AG10803 (cell line): Measurements from ENCODE around the gene HTR2B.
"Not testable (repeated sequence)": the region's sequence is repeated elsewhere in the genome, so short reads cannot be mapped to it uniquely, and the experiment has no call there.

Experiments
- DNase-seq: peaks from one replicate; pipeline ENCODE4 v3.0.0; 2010; ENCODE audit warnings: low read depth
- H3K4me3 ChIP-seq: 2 replicates; pipeline ENCODE4 v1.5.1; 2011; ENCODE audit warnings: mild to moderate bottlenecking, low read length, control low read depth
- CTCF ChIP-seq: conservative IDR thresholded peaks from 2 replicates; pipeline ENCODE4 v1.5.1; 2011; ENCODE audit warnings: mild to moderate bottlenecking, low read length, control low read depth, inconsistent platforms

HTR2B gene

GRCh38 chr2:231115651-231116050 lies 9.2 kb downstream of the HTR2B start:
- DNase-seq = no peak
- no peak for TF ChIP-seq CTCF
- no peak overlapping the region for H3K4me3 ChIP-seq

GRCh38 chr2:231113489-231113888 lies 11.4 kb downstream of the HTR2B start:
- no peak for DNase-seq
- H3K4me3 ChIP-seq = no peak overlapping the region
- TF ChIP-seq CTCF = no peak

- peak; percentile 46 for DNase-seq
- no peak for TF ChIP-seq CTCF
- H3K4me3 ChIP-seq = no peak overlapping the region
These were observed 12.9 kb downstream of the HTR2B start for GRCh38 chr2:231111987-231112386.

- TF ChIP-seq CTCF = peak; percentile 46
- no peak overlapping the region for H3K4me3 ChIP-seq
- peak; percentile 66 for DNase-seq
These were observed 14.3 kb downstream of the HTR2B start for GRCh38 chr2:231110551-231110950.

- peak; percentile 95 for TF ChIP-seq CTCF
- no peak overlapping the region for H3K4me3 ChIP-seq
- DNase-seq = peak; percentile 69
These were observed 20.6 kb downstream of the HTR2B start for GRCh38 chr2:231104115-231104713.

GRCh38 chr2:231102772-231103171 lies 22.1 kb downstream of the HTR2B start:
- peak; percentile 31 for DNase-seq
- no peak for TF ChIP-seq CTCF
- no peak overlapping the region for H3K4me3 ChIP-seq

GRCh38 chr2:231100990-231101389 lies 23.9 kb downstream of the HTR2B start:
- no peak overlapping the region for H3K4me3 ChIP-seq
- no peak for TF ChIP-seq CTCF
- DNase-seq = no peak

- DNase-seq, H3K4me3 ChIP-seq: not testable (repeated sequence)
These were observed 24.5 kb downstream of the HTR2B start for GRCh38 chr2:231100321-231100720.
